Activated T-cell treated with anti-CD3 and anti-CD28 coated beads, Interleukin-2, amount 50 U/mL, for 24 hours (primary cell): ENCODE data around the gene MAST1.
"Not testable (repeated sequence)": the region's sequence is repeated elsewhere in the genome, so short reads cannot be mapped to it uniquely, and the experiment has no call there.

Source experiments
- DNase-seq: peaks from one replicate; pipeline ENCODE4 v3.0.0-alpha.2; 2020
- H3K27ac Mint-ChIP-seq: 2 replicates; pipeline ENCODE4 v1.8.0; 2020; ENCODE audit warnings: mild to moderate bottlenecking, mixed read lengths
- H3K27me3 Mint-ChIP-seq: 2 replicates; pipeline ENCODE4 v1.8.0; 2020; ENCODE audit warnings: mixed read lengths
- H3K36me3 Mint-ChIP-seq: 2 replicates; pipeline ENCODE4 v1.8.0; 2020; ENCODE audit warnings: low read depth, mixed read lengths
- H3K4me1 Mint-ChIP-seq: 2 replicates; pipeline ENCODE4 v1.8.0; 2020; ENCODE audit warnings: low read depth, mixed read lengths
- H3K4me3 Mint-ChIP-seq: 2 replicates; pipeline ENCODE4 v1.8.0; 2020; ENCODE audit warnings: mild to moderate bottlenecking, moderate library complexity, mixed read lengths
- H3K9me3 Mint-ChIP-seq: 2 replicates; pipeline ENCODE4 v1.8.0; 2020; ENCODE audit warnings: mixed read lengths

MAST1 gene

GRCh38 chr19:12913011-12913561 is 74.8 kb downstream of the MAST1 start:
- no peaks in the 10 kb centered on the region for H3K9me3 Mint-ChIP-seq
- H3K27me3 Mint-ChIP-seq = no peaks in the 10 kb centered on the region
- no peak overlapping the region for H3K27ac Mint-ChIP-seq
- no peak overlapping the region for H3K4me3 Mint-ChIP-seq
- no peak for DNase-seq
- H3K4me1 Mint-ChIP-seq = peaks cover 20% of the 10 kb centered on the region
- no peaks in the 10 kb centered on the region for H3K36me3 Mint-ChIP-seq

- Mint-ChIP-seq H3K36me3 (no peaks in the 10 kb centered on the region), H3K27me3 (no peaks in the 10 kb centered on the region), H3K9me3 (peaks cover 2% of the 10 kb centered on the region), H3K27ac (peak overlapping the region; percentile 87), H3K4me3 (peak overlapping the region; percentile 15), H3K4me1 (peaks cover 26% of the 10 kb centered on the region)
- DNase-seq = peak; percentile 60
Measured at GRCh38 chr19:12913851-12914690, 75.8 kb downstream of the MAST1 start.

GRCh38 chr19:12915860-12916259 is 77.5 kb downstream of the MAST1 start:
- not testable (repeated sequence) for H3K27me3 Mint-ChIP-seq, DNase-seq, H3K36me3 Mint-ChIP-seq, H3K4me3 Mint-ChIP-seq, H3K27ac Mint-ChIP-seq, H3K9me3 Mint-ChIP-seq
- peaks cover 35% of the 10 kb centered on the region for H3K4me1 Mint-ChIP-seq

GRCh38 chr19:12918253-12918652 is 79.9 kb downstream of the MAST1 start:
- Mint-ChIP-seq H3K4me1 (peaks cover 33% of the 10 kb centered on the region), H3K9me3 (peaks cover 2% of the 10 kb centered on the region), H3K27ac (peak overlapping the region; percentile 95), H3K36me3 (peaks cover 28% of the 10 kb centered on the region), H3K27me3 (no peaks in the 10 kb centered on the region), H3K4me3 (peak overlapping the region; percentile 51)
- no peak for DNase-seq

GRCh38 chr19:12921047-12921446 is 82.7 kb downstream of the MAST1 start:
- peaks cover 2% of the 10 kb centered on the region for H3K9me3 Mint-ChIP-seq
- H3K27me3 Mint-ChIP-seq = no peaks in the 10 kb centered on the region
- no peak overlapping the region for H3K4me3 Mint-ChIP-seq
- H3K36me3 Mint-ChIP-seq = peaks cover 56% of the 10 kb centered on the region
- no peak overlapping the region for H3K27ac Mint-ChIP-seq
- peaks cover 16% of the 10 kb centered on the region for H3K4me1 Mint-ChIP-seq
- DNase-seq = no peak

- Mint-ChIP-seq H3K27me3 (no peaks in the 10 kb centered on the region), H3K27ac (no peak overlapping the region), H3K4me1 (peaks cover 16% of the 10 kb centered on the region), H3K36me3 (peaks cover 73% of the 10 kb centered on the region), H3K4me3 (no peak overlapping the region), H3K9me3 (peaks cover 2% of the 10 kb centered on the region)
- no peak for DNase-seq
Measured at GRCh38 chr19:12922959-12923358, 84.6 kb downstream of the MAST1 start.
